Lung microvascular endothelial cell (primary cell): ENCODE results near the gene ZFHX3. TPM values are rescaled to one million over a fixed set of nuclear protein-coding genes. Genes with fewer than 3 reads are reported as not detected.

ENCODE experiments used
- DNase-seq, 2 donors: peaks; one replicate each; pipeline versions ENCODE4 v3.0.0 to v3.0.0-alpha.2; 2010; ENCODE audit warnings: low read depth in 2 of 2
- total RNA-seq: library from RNA; depleted of rRNA; stranded (reverse); fragments of >200 nt; gene quantifications from 2 replicates; pipeline ENCODE4 v1.2.1, GENCODE V29; 2014

Gene ZFHX3
- total RNA-seq, 1 donor from 2014 or later, result 7.9 TPM

DNA sequence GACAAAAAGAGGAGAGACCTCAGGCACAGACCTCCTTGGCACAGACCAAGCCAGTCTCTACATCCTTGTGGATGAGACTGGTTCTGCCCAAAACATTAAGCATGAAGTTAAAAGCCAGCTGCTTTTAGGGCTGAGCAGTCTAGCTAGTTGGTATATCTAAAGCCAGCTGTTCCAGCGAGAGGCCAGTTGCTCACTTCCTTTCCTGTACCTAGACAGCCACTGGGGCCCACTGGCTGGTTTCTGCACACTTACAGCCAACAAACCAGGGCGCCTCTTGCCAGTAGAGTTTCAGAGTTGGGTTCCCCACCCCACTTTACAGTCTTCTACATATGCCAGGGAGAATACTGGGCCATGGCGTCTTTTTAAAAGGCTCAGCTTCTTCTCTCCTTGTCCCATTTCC is 242.4 kb downstream of the ZFHX3 start:
- no peak for DNase-seq

DNA sequence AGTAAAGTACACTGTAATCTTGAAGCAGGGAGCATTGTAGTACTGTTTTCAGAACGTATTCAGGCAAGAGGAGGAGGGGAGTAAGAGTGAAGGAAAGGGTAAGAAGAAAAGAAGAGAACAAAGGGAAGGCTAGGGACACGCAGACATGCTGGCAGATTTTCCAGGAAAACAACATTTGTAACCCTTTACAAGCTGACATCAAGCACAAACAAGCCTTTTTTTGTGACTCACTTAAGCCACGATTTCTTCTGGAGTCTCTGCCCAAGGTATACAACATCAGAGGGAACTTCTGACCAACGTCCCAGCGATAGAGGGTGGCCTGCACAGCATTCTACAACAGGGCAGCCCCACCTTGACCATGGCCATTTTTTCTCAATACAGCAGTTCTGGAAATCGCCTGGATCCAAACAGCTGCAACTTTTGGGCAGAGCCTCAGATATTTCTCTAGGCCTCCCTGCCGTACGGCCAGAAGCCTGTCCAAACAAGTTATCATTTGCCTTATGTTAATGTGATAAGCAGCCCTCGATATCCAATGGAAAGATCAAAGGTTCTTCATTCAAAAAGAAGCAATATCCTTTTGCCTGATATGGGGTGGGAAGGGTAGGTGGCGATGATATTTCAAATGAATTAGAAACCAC is 247.3 kb downstream of the ZFHX3 start:
- no peak for DNase-seq

DNA sequence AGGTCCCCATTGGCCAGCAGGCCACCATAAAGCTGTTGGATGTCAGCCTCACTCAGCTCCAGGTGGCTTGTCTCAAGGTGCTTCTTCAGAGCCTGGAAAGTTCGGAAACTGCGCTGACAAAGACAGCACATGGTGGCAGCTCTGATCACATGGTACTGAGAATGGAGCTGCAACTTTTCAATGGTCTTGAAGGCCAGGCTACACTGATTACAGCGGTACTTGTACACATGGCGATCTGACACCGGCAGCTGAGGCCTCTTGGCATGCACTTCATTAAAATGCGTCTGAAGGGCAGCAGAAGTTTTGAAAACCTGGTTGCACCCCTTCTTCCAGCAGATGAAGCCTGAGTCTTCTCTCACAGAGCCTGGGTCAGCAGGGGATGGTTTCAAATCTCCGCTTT is 249.7 kb downstream of the ZFHX3 start:
- no peak for DNase-seq

DNA sequence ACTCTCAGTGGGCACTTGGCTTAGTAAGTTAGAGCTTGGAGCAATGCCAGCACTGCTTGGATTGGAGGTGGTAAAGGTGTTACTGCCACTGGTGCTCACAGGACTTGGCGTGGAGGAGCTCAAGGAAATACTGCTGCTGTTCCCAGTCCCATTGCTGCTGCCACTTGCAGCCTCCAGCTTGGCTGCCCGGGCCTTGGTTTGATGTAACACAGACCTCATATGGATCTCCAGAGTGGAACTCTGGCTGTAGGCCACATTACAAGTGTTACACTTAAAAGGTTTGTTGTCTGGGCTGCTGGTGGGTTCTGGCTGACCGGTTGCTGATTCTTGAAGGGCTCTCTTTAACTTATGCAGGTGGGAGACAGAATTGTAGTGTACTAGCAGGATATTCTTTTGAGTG is 250.3 kb downstream of the ZFHX3 start:
- no peak for DNase-seq

DNA sequence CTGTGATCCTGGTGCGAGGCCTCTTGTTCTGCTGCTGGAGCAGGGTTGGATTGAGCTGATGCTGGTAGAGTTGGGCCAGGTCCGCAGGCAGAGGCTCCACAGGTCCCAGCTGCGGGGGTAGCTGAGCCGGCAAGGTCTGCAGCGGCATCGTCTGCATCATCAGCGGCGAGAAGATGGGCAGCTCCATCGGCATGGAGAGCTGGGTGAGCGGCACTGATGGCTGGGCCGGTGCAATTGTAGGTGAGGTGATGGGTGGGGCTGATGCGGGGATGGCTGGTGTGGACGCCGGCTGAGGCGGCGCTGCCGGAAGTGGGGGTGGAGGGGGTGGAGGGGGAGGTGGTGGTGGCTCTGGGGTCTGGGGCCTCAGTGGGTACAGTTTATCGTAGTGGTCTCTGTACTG is 251.7 kb downstream of the ZFHX3 start:
- no peak for DNase-seq

DNA sequence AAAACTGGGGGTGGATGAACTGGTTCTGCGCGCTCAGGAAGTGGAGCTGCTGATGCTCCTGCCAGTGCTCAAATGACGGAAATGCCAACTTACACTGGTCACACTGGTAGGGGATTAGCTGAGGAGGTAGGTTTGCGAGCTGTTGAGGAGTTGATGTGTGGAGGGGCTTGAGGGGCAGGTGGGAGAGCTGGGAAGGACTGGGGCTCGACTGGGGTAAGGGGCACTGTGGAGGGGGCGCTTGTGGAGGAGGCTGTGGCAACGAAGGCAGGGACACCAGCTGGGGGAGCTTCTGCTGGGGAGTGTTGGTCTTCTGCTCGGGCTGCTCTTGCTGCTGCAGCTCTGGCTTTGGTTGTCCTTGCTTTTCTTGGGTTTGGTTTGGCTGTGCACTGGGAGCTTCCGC is 252.9 kb downstream of the ZFHX3 start:
- DNase-seq, result no peak

DNA sequence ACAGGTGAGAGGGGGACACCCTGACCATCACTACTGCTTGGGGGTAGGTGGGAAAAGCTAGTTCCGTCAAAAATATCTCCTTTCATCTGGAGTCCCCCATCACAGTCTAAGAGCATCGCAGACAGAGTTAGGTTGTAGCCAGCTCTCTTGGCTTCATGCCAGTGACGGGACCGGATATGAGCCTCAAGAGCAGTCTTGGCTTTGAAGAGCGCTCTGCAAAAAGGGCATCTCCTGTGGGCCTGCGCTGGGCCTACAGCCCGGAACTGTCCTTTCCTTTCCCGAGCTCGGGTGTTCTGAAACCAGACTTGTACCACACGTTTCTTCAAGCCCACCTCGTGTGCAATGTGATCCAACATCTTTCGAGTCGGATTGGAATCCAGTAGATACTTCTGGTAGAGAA is 253.6 kb downstream of the ZFHX3 start:
- no peak for DNase-seq

DNA sequence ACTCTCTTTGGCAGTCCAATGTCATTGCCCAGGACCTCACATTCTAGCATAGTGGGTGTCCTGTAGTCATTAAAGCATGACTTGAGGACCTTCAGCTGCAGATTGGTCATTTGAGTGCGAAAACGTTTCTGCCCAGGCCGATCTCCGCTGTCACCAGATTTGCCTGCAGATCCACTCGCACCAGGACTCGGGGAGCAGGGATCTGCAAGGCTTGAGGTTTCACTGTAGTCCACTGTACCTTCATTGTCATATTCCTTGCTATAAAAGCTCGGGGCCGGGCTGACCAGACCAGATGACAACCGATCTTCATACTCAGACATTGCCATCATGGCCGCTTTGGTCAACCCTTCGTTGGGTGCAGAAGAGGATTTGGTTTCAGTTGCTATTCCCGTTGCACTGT is 254.2 kb downstream of the ZFHX3 start:
- no peak for DNase-seq

DNA sequence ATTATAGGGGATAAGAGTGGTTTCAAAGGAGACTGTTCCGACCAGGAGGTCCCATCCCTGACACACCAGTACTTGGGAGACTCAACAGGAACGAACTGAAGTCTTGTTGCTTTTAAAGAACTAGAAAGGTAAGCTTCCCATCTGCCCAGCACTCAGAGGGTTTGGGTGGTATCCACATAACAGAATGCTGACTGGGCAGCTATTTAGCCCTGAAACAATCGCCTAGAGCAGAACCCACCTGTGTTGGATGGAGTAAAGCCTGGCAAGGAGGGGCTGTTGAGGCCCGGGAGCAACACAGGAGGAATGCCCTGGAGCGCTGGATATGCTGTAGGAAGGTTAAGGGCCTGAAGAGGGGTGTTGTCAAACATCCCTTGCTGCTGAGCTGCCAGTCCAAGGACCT is 254.9 kb downstream of the ZFHX3 start:
- DNase-seq, result no peak

DNA sequence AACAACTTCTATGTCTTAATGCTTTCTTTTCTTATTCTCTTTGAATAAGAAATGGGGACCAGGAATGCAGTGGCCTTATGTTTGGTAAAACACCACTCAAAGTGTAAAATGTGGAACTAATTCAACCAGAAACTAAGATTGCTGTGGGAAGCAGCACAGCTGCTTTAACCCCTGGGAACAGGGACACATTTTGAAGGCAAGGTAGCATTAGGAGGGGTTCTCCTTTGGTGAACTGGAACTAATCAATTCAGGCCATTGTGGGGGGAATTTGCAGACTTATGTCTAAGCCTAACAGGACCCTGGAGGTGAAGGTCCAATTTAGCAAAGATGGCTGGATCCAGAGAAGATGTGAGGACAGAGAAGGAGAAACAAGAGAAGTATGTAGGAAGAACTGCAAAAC is 256.1 kb downstream of the ZFHX3 start:
- DNase-seq, result no peak

DNA sequence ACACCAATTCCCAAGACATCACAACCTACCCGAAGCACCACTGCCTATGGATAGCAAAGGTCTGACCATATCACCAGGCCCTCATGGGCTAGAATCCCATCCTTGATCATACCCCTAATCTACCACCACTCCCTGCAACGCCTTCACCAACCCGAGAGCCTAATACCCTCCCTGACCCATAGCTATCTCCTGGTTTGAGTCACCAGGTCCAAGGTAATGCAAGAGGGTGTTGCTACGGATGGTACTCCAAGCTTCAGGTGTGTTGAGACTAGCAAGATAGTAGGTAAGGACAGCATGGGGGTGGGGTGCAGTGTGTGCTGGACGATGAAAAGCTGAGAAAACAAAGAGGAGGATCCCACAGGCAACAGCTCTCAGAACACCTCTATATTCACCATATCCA is 258.0 kb downstream of the ZFHX3 start:
- no peak for DNase-seq

DNA sequence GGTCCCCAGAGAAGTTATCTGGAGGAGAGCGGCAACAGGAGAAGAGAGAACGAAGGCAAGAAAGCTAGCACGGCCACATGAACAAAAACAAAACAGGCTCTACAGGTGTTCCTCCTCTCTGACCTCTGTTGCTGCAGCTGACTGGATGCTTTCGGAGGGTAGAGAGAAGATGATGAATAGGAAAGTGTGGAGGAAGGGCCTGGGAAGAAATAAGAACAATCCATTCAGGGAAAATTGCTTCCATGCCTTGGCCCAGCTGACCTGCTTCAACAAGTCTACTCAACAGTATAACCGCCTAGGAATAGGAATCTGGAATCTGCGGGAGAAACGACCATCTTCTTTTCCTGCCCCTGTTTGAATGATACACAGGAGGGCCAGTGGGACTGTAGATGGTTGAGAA is 258.5 kb downstream of the ZFHX3 start:
- DNase-seq, result no peak

DNA sequence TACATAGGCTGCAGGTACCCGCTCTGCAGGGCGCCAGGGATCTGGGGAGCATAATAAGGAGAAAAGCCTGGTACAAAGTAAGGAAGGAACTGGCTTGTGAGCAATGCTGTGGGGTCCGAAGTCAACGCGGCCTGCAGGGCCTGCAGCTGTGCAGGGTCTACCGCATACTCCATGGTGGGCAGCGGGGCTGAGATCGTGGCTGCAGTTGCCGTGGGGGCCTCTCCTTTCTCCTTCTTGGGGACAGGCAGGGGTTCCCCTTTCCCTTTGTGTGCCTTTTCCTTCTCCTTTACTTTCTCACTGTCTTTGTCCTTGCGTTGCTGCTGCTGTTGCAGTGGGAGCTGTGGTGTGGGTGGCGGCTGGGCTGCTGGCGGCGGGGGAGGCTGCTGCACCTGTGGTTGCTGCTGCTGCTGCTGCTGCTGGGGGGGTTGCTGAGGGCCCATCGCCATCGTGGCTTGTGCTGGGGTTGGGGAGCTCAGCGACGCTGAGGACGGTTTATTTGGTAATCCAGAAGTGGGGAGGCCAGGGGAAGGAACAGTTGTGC is 259.6 kb downstream of the ZFHX3 start:
- no peak for DNase-seq

DNA sequence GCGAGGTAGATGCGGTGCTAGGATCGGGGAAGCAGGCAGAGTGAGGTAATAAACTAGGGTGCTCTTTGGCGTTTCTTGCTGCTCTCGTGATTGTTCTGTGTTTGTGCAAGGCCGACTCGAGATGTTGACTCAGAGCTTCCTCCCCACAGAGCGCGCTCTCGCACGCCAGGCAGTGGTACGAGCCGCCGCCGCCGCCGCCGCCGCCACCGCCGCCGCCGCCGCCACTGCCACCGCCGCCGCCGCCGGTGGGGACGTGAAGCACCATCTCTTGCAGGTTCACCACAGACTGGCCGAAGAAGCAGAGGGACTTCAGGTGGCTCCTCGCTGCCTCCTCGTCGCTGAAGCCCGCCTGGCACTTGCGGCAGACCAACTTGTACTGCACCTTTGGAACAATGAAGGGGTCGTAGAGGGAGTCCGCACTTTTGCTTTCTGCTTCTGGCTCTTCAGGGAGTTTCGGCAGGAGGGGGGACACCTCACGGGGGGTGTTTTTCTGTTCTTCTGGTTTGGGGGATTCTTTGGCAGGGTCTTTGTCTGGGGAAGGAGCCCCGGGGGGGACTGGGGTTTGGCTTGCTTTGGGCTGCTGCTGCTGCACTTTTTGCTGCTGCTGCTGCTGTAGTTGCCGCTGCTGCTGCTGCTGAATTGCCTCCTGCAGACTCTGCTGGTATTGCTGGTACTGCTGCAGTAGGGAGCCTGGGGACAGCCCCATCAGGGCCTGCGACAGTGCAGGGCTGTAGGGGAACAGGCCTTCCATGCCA is 260.2 kb downstream of the ZFHX3 start:
- peak in 1 of 2 donors; percentile 94 for DNase-seq

DNA sequence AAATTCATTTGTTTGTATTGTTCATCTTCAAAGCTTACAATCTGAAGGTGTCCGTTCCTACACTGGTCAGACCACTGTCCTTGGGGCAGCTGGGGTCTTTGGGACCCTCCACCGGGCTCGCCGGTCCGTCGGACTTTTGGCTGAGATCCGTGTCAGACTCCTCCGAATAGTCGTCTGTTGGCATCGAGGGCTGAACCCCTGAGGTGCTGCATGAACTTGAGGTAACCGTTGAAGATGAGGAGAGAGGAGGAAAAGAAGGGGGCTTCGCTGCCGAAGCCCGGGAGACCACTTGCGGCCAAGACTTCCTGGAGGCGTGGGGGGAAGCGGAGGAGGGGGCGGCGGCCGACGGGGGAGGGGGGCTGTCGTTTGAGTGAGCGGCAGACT is 260.8 kb downstream of the ZFHX3 start:
- no peak for DNase-seq

DNA sequence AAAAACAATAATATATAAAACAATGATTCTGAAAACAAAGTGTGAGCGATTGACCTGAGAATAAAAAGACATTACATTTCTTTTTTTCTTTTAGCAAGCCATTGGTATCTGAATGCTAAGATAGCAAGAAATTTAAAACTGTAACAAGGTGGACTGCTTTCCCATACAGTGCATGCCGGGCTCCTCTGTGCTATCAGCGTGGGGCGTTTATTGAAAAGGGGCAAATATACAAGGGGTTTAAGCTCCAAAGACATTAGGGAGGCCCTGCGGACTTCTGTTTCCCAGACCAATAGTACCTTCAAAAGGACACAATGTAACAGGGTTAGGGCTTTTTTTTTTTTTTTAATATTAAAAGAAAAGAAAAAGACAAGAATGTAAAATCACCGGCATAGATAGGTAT is 261.3 kb downstream of the ZFHX3 start:
- no peak for DNase-seq

DNA sequence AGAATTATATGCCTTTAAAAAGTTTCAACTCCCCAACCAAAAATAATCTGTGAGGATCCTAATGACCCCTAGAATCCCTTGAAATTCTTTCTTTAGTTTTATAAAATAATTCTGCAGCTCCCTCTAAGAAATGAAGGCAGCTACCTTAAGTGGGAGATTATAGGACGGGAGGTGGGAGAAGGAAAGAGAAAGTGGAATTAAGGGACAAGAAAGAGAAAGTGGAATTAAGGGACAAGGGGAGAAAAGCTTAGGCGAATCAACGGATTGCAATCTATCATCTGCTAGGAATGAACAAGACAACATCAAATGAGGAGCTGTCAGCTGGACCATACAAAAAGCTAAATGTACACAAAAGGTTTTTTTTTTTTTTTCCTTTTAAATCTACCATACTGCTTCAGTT is 262.0 kb downstream of the ZFHX3 start:
- DNase-seq, result peak in 1 of 2 donors; percentile 35

DNA sequence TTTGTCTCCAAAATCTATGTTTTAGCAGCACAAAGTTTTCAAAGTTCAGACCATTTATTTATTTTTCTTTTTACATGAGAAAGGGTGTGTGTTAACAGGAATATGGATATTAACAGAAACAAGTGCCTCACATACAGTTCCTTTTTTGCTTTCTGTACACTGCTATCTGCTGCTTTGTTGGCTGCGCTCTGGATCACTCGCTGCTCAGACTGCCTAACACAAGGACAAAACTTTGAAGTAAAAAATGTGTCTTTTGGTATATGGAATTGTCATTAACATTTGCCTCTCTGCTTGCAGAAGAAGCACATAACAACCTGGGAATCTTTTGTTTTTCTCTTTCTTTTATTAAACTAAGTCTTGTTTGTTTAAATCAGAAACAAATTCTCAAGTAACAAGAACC is 262.8 kb downstream of the ZFHX3 start:
- DNase-seq, result no peak

DNA sequence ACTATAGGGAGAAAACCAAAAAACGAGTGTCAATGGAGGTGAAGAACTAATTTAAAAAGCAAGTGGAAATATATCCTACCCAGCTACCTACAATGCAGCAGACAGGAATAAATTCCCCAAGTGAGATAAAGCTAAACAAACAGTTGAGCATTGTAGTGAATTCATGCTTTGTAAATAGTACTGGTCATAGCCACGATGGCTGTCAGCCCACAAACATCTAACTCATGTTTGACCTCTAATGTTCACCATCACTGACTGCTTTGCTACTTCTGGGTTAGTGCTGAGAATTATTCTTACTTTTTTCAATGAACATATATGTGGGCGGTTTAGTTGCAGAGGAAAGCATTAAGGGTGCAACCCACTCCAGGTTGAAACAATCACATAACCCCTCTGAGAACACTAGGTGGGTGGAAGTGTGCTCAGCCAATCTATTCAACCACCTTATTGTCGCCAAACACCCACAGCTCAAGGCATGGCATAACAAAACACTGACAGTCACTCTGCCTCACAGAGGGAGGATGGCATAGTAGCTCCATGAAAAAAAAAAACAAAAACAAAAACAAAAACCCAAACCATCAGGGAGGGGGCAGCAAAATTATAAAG is 264.1 kb downstream of the ZFHX3 start:
- DNase-seq, result no peak

DNA sequence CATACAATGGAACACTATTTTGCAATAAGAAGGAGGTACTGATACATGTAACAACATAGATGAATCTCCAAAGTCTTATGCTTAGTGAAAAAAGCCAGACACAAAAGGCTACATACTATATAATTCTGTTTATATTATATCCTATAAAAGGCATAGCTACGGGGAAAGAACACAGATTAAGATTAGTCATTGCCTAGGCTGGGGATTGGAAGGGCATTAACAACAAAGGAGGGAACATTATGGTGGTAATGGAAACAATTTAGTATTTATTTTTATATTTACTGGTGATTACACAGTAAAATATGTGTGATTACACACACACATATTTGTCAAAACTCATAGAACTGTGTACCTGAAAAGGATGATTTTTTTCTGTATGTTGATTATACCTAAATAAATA is 278.1 kb downstream of the ZFHX3 start:
- no peak for DNase-seq

DNA sequence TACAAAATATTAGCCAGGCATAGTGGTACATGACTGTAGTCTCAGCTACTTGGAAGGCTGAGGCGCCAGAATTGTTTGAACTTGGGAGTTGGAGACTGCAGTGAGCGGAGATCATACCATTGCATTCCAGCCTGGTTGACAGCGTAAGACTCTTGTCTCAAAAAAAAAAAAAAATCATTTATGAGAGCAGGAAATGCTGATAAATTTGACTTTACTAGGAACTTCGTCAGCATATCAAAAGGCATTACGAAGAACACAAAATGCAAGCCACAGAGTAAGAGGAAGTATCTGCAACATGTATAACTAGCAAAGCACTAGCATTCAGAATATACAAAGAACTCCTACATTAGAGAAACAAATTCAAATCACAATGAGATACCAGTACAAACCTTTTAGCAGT is 279.3 kb downstream of the ZFHX3 start:
- no peak for DNase-seq

DNA sequence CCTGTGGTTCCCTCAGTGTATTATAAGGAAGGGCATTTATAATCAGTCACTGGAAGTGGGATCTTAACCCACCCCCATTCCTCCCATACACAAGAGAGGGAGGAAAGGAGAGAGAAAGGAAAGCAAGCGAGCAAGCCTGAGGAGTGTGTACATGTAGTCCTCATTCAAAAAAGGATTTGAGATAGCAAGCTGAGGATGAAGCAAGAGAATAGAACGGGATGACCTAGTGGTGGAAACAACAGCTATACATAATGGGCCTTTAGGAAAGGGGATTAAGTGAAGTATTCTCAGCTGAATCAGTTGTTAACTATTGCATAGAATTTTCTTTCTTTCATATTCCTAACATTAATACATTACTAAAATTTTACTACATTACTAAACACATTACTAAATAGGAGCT is 281.4 kb downstream of the ZFHX3 start:
- DNase-seq, result no peak
